Stimulated activated CD8-positive, alpha-beta memory T cell treated with anti-CD3 and anti-CD28 coated beads, Interleukin-12 subunit alpha, Interleukin-12 subunit beta, amount 100 ng/mL, for 24 hours (primary cell): ENCODE results near the gene ZNF57.
"Not testable (repeated sequence)": the region's sequence is repeated elsewhere in the genome, so short reads cannot be mapped to it uniquely, and the experiment has no call there.

Experiments
- DNase-seq: peaks from one replicate; pipeline ENCODE4 v3.0.0-alpha.2; 2020; ENCODE audit errors: extremely low read depth

The ZNF57 gene

GRCh38 chr19:2896694-2897093 is 4.0 kb upstream of the ZNF57 start:
- no peak for DNase-seq

- no peak for DNase-seq
Observed at GRCh38 chr19:2902590-2903218, 2.0 kb downstream of the ZNF57 start.

GRCh38 chr19:2903326-2903725 is 2.6 kb downstream of the ZNF57 start:
- not testable (repeated sequence) for DNase-seq

GRCh38 chr19:2905918-2906519 is 5.3 kb downstream of the ZNF57 start:
- DNase-seq, result no peak

GRCh38 chr19:2906631-2907195 is 6.0 kb downstream of the ZNF57 start:
- DNase-seq, result no peak

GRCh38 chr19:2912306-2912705 is 11.6 kb downstream of the ZNF57 start:
- no peak for DNase-seq

GRCh38 chr19:2917275-2918184 is 16.8 kb downstream of the ZNF57 start:
- no peak for DNase-seq

GRCh38 chr19:2922987-2923386 is 22.3 kb downstream of the ZNF57 start:
- no peak for DNase-seq

GRCh38 chr19:2923510-2923909 is 22.8 kb downstream of the ZNF57 start:
- no peak for DNase-seq

GRCh38 chr19:2926341-2927031 is 25.8 kb downstream of the ZNF57 start:
- no peak for DNase-seq

- no peak for DNase-seq
Observed at GRCh38 chr19:2927032-2927430, 26.3 kb downstream of the ZNF57 start.

- no peak for DNase-seq
Observed at GRCh38 chr19:2933490-2933910, 32.8 kb downstream of the ZNF57 start.

GRCh38 chr19:2935863-2936262 is 35.1 kb downstream of the ZNF57 start:
- not testable (repeated sequence) for DNase-seq

- no peak for DNase-seq
Observed at GRCh38 chr19:2942928-2943640, 42.4 kb downstream of the ZNF57 start.

- no peak for DNase-seq
Observed at GRCh38 chr19:2944403-2944774, 43.7 kb downstream of the ZNF57 start.

GRCh38 chr19:2944775-2945574 is 44.2 kb downstream of the ZNF57 start, which contains the start of gene ZNF77:
Gene ZNF77, minus strand, starts transcription at chr19:2944971. Its CDS starts 131 bp downstream, at chr19:2944840.
- peak; percentile 97 for DNase-seq

GRCh38 chr19:2945575-2946184 is 45.0 kb downstream of the ZNF57 start:
- no peak for DNase-seq

GRCh38 chr19:2949939-2950285 is 49.2 kb downstream of the ZNF57 start:
- DNase-seq, result no peak

GRCh38 chr19:2950286-2951124 is 49.8 kb downstream of the ZNF57 start:
- DNase-seq, result peak; percentile 99
